ENCODE results near the gene KCND3. TPM values are rescaled to one million over a fixed set of nuclear protein-coding genes. Genes with fewer than 3 reads are reported as not detected.

Gene KCND3
- total and polyA plus RNA-seq, 2 of the 4 experiments (the other 2 are of a cell fraction) = under 0.01 to 0.03 TPM

DNA sequence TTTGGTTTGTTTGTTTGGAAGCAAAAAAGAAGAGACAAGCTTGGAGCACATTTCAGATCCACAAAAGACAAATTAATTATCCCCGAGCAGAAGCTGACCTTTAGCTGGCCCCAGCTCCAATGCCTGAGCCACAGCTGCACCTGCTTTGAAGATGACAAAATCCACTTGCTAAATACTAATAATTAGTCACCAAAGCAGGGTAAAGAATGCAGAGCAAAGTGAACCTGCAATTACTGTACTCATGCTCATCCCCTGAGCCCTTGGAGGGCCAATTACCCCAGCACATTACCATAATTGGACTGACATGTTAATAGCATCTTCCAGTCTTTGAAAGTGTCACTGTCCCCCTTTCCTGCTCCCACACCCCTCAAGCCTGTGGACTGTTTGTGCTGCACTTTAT is 38.2 kb upstream of the KCND3 start:
- H2BK5ac ChIP-seq (ENCODE audit: low read depth, low read length, poor library complexity, severe bottlenecking) = no peak overlapping the region
- no peaks in the 10 kb centered on the region for H3K36me3 ChIP-seq (ENCODE audit: control insufficient read depth, insufficient read depth, low read length)
- no peak overlapping the region for H3K18ac ChIP-seq (ENCODE audit: low read depth, low read length)
- dilution Hi-C loops (cut with HindIII; ENCODE audit: low sequenced_read_pairs, unreplicated experiment) (no loop called here), in situ Hi-C loops (cut with MboI; ENCODE audit: low sequenced_read_pairs) (no loop called here), intact Hi-C loops (cut with micrococcal nuclease) (loop anchor here (10.0 kb wide), 1 partner anchor 773 kb away; no protein-coding TSS in a partner anchor)
- peaks cover 2% of the 10 kb centered on the region; the same call in 1 of the 2 replicates for H3K27me3 ChIP-seq (ENCODE audit: control insufficient read depth, insufficient read depth, low read length)
- H2BK15ac ChIP-seq (ENCODE audit: low read depth, low read length) = no peak overlapping the region
- whole genome bisulfite sequencing, 2 experiments (ENCODE audit: extremely low coverage in 2 of 2, insufficient read length in 1 of 2) = no CpG with 5 or more reads among the region's 1 CpG
- no peak overlapping the region for H2BK20ac ChIP-seq (ENCODE audit: low read depth, low read length)
- H3K79me1 ChIP-seq (ENCODE audit: low read depth in 1 of 2, low read length in 2 of 2) = no peaks in the 10 kb centered on the region
- H2AK5ac ChIP-seq (ENCODE audit: low read depth, low read length) = no peak overlapping the region
- H3K4me1 ChIP-seq (ENCODE audit: control insufficient read depth, insufficient read depth, low read length) = no peaks in the 10 kb centered on the region
- H2BK120ac ChIP-seq (ENCODE audit: low read depth, low read length) = no peak overlapping the region
- no peak for DNase-seq
- no peak overlapping the region for H3K9ac ChIP-seq (ENCODE audit: low read depth, low read length)
- H4K8ac ChIP-seq (ENCODE audit: low read depth in 2 of 2, low read length in 2 of 2) = no peak overlapping the region
- H2AK9ac ChIP-seq (replicated peaks; ENCODE audit: low read depth, low read length, poor library complexity) = no peak overlapping the region
- no peaks in the 10 kb centered on the region for H4K20me1 ChIP-seq (ENCODE audit: insufficient read depth, low read length)
- H3K56ac ChIP-seq (ENCODE audit: extremely low read depth, insufficient read depth, low read length) = no peak overlapping the region
- TF ChIP-seq FOS (IDR thresholded peaks at IDR 0.05; ENCODE audit: low read depth, low read length) = no peak
- TF ChIP-seq MAZ (IDR thresholded peaks at IDR 0.05; ENCODE audit: borderline replicate concordance, low read depth, low read length) = no peak
- no peak for TF ChIP-seq MXI1 (IDR thresholded peaks at IDR 0.05; ENCODE audit: borderline replicate concordance, low read depth, low read length)
- TF ChIP-seq NFE2L2 (IDR thresholded peaks at IDR 0.05; ENCODE audit: low read depth, low read length) = no peak
- TF ChIP-seq, protein P1, sequence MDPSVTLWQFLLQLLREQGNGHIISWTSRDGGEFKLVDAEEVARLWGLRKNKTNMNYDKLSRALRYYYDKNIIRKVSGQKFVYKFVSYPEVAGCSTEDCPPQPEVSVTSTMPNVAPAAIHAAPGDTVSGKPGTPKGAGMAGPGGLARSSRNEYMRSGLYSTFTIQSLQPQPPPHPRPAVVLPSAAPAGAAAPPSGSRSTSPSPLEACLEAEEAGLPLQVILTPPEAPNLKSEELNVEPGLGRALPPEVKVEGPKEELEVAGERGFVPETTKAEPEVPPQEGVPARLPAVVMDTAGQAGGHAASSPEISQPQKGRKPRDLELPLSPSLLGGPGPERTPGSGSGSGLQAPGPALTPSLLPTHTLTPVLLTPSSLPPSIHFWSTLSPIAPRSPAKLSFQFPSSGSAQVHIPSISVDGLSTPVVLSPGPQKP (IDR thresholded peaks at IDR 0.05; ENCODE audit: borderline replicate concordance, low read depth, low read length) = no peak
- no peak for TF ChIP-seq RCOR1 (IDR thresholded peaks at IDR 0.05; ENCODE audit: insufficient replicate concordance, low read length)
- TF ChIP-seq, protein P2, sequence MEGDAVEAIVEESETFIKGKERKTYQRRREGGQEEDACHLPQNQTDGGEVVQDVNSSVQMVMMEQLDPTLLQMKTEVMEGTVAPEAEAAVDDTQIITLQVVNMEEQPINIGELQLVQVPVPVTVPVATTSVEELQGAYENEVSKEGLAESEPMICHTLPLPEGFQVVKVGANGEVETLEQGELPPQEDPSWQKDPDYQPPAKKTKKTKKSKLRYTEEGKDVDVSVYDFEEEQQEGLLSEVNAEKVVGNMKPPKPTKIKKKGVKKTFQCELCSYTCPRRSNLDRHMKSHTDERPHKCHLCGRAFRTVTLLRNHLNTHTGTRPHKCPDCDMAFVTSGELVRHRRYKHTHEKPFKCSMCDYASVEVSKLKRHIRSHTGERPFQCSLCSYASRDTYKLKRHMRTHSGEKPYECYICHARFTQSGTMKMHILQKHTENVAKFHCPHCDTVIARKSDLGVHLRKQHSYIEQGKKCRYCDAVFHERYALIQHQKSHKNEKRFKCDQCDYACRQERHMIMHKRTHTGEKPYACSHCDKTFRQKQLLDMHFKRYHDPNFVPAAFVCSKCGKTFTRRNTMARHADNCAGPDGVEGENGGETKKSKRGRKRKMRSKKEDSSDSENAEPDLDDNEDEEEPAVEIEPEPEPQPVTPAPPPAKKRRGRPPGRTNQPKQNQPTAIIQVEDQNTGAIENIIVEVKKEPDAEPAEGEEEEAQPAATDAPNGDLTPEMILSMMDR (conservative IDR thresholded peaks at IDR 0.05; ENCODE audit: low read depth, low read length) = no peak
- TF ChIP-seq SMC3 (IDR thresholded peaks at IDR 0.05; ENCODE audit: low read depth, low read length) = no peak
- TF ChIP-seq CHD1 (IDR thresholded peaks at IDR 0.05; ENCODE audit: low read depth, low read length) = no peak
- TF ChIP-seq RFX5 (IDR thresholded peaks at IDR 0.05; ENCODE audit: low read depth, low read length) = no peak
- no peak overlapping the region for H3K23ac ChIP-seq (ENCODE audit: low read depth, low read length)
- H3K27ac ChIP-seq (ENCODE audit: insufficient read depth, low read length) = no peak overlapping the region
- POLR2A ChIA-PET (ENCODE audit: unreplicated experiment) = no interaction called here
- BruUV-seq (replicated peaks) = no TSS peak
- H3K9me1 ChIP-seq (ENCODE audit: insufficient read depth, low read length) = no peaks in the 10 kb centered on the region
- no peak overlapping the region for H3K4ac ChIP-seq (ENCODE audit: low read depth, low read length)
- no peak overlapping the region for H3K14ac ChIP-seq (replicated peaks; ENCODE audit: low read depth, low read length)
- no peak overlapping the region for H2AFZ ChIP-seq (replicated peaks; ENCODE audit: low read length, poor library complexity)
- ATAC-seq (ENCODE audit: low read depth) = no peak
- no peak overlapping the region for H4K5ac ChIP-seq (ENCODE audit: low read depth, low read length)
- no peak overlapping the region for H3K4me2 ChIP-seq (ENCODE audit: low read depth, low read length)
- H4K91ac ChIP-seq (ENCODE audit: insufficient read depth, low read depth, low read length) = no peak overlapping the region
- no peak overlapping the region for H3K4me3 ChIP-seq (ENCODE audit: insufficient read depth, low read depth, low read length)
- H3K9me3 ChIP-seq (ENCODE audit: control insufficient read depth, insufficient read depth, low read length) = no peaks in the 10 kb centered on the region
- CTCF ChIA-PET = interaction anchor here (0.5 kb wide), 1 partner anchor 1035 kb away, joined by 3 read pairs; no protein-coding TSS in a partner anchor

Measured in IMR-90 (cell line).